OCI-LY1 (cell line): ENCODE measurements around the gene NFIB.

Source experiments
- H2AFZ ChIP-seq: fragments of 200-600 bp; sonication (generic), shearing (Covaris generic); 2 replicates; pipeline ENCODE4 v1.6.0; 2014; ENCODE audit warnings: antibody characterized with exemption, mild to moderate bottlenecking, low read length
- H3F3A ChIP-seq: fragments of 200-600 bp; sonication (generic), shearing (Covaris generic); 2 replicates; pipeline ENCODE4 v1.6.0; 2014; ENCODE audit warnings: mild to moderate bottlenecking, antibody characterized with exemption, low read length, moderate library complexity; ENCODE audit not compliant: insufficient read depth
- H3K27ac ChIP-seq: fragments of 200-600 bp; sonication (generic); 2 replicates; pipeline ENCODE4 v1.5.1; 2014; ENCODE audit warnings: low read length, mixed run types, mild to moderate bottlenecking, low read depth; ENCODE audit not compliant: poor library complexity, severe bottlenecking
- H3K27me3 ChIP-seq: fragments of 200-600 bp; sonication (generic); 2 replicates; pipeline ENCODE4 v1.6.0; 2014; ENCODE audit warnings: antibody characterized with exemption, mild to moderate bottlenecking, low read length, moderate library complexity; ENCODE audit not compliant: insufficient read depth
- H3K36me3 ChIP-seq: fragments of 200-600 bp; sonication (generic); 2 replicates; pipeline ENCODE4 v1.6.1; 2014; ENCODE audit warnings: mild to moderate bottlenecking, antibody characterized with exemption, low read length, moderate library complexity, mixed read lengths; ENCODE audit not compliant: insufficient read depth
- H3K4me1 ChIP-seq: fragments of 200-600 bp; sonication (generic); 2 replicates; pipeline ENCODE4 v1.5.1; 2014; ENCODE audit warnings: mild to moderate bottlenecking, low read length, moderate library complexity; ENCODE audit not compliant: insufficient read depth, severe bottlenecking
- H3K4me2 ChIP-seq: fragments of 200-600 bp; sonication (generic), shearing (Covaris generic); 2 replicates; pipeline ENCODE4 v1.6.1; 2014; ENCODE audit warnings: low read length
- H3K4me3 ChIP-seq: fragments of 200-600 bp; sonication (generic); 2 replicates; pipeline ENCODE4 v1.5.1; 2014; ENCODE audit warnings: low read length, low read depth, mild to moderate bottlenecking, mixed read lengths; ENCODE audit not compliant: poor library complexity, severe bottlenecking
- H3K79me2 ChIP-seq: fragments of 200-600 bp; shearing (Covaris generic); 2 replicates; pipeline ENCODE4 v1.6.1; 2016; ENCODE audit warnings: mixed run types, low read length, mixed read lengths; ENCODE audit not compliant: insufficient read depth
- H3K9ac ChIP-seq: fragments of 200-600 bp; sonication (generic), shearing (Covaris generic); 2 replicates; pipeline ENCODE4 v1.6.1; 2014; ENCODE audit warnings: mild to moderate bottlenecking, low read length, mixed read lengths
- H3K9me2 ChIP-seq: fragments of 200-600 bp; sonication (generic), shearing (Covaris generic); 2 replicates; pipeline ENCODE4 v1.6.1; 2014; ENCODE audit warnings: low read depth, mild to moderate bottlenecking, low read length, mixed read lengths
- H3K9me3 ChIP-seq: fragments of 200-600 bp; shearing (Covaris generic); 2 replicates; pipeline ENCODE4 v1.6.1; 2014; ENCODE audit warnings: low read length, mixed read lengths
- H4K20me1 ChIP-seq: fragments of 200-600 bp; sonication (generic), shearing (Covaris generic); 2 replicates; pipeline ENCODE4 v1.6.0; 2016; ENCODE audit warnings: mild to moderate bottlenecking, low read length; ENCODE audit not compliant: insufficient read depth
- CTCF ChIP-seq: fragments of 200-600 bp; sonication (generic), shearing (Covaris generic); IDR thresholded peaks from 2 replicates; pipeline ENCODE4 v1.5.1; 2017; ENCODE audit warnings: mild to moderate bottlenecking, antibody characterized with exemption, low read length, moderate library complexity, mixed read lengths
- EZH2 ChIP-seq: fragments of 200-600 bp; sonication (generic), shearing (Covaris generic); IDR thresholded peaks from 2 replicates; pipeline ENCODE4 v1.8.0; 2017; ENCODE audit warnings: borderline replicate concordance, mixed run types, mild to moderate bottlenecking, antibody characterized with exemption, low read length, moderate library complexity, mixed read lengths

Gene NFIB

GRCh38 chr9:14311171-14311949 lies 2.6 kb downstream of the NFIB start:
- H2AFZ ChIP-seq = no peak overlapping the region
- H3F3A ChIP-seq = no peaks in the 10 kb centered on the region
- H3K9ac ChIP-seq = no peak overlapping the region
- H3K4me1 ChIP-seq = peaks cover 21% of the 10 kb centered on the region
- H3K4me2 ChIP-seq = no peak overlapping the region
- no peaks in the 10 kb centered on the region for H4K20me1 ChIP-seq
- no peaks in the 10 kb centered on the region for H3K27me3 ChIP-seq
- H3K27ac ChIP-seq = no peak overlapping the region
- no peak overlapping the region for H3K4me3 ChIP-seq
- H3K79me2 ChIP-seq = no peaks in the 10 kb centered on the region
- TF ChIP-seq CTCF = no peak
- TF ChIP-seq EZH2 = no peak
- no peaks in the 10 kb centered on the region; the same call in 1 of the 2 replicates for H3K36me3 ChIP-seq
- H3K9me2 ChIP-seq = no peaks in the 10 kb centered on the region
- H3K9me3 ChIP-seq = no peaks in the 10 kb centered on the region

- H3K36me3 ChIP-seq = no peaks in the 10 kb centered on the region; the same call in 1 of the 2 replicates
- no peak overlapping the region for H2AFZ ChIP-seq
- H3F3A ChIP-seq = no peaks in the 10 kb centered on the region
- H3K79me2 ChIP-seq = no peaks in the 10 kb centered on the region
- no peaks in the 10 kb centered on the region for H4K20me1 ChIP-seq
- H3K4me2 ChIP-seq = no peak overlapping the region
- TF ChIP-seq EZH2 = no peak
- TF ChIP-seq CTCF = no peak
- H3K9me3 ChIP-seq = no peaks in the 10 kb centered on the region
- H3K27ac ChIP-seq = no peak overlapping the region
- H3K27me3 ChIP-seq = no peaks in the 10 kb centered on the region
- H3K9ac ChIP-seq = no peak overlapping the region
- H3K4me3 ChIP-seq = no peak overlapping the region
- peaks cover 13% of the 10 kb centered on the region for H3K4me1 ChIP-seq
- H3K9me2 ChIP-seq = no peaks in the 10 kb centered on the region
Measured at GRCh38 chr9:14310311-14310710, 3.6 kb downstream of the NFIB start.

- no peaks in the 10 kb centered on the region; the same call in 1 of the 2 replicates for H3K36me3 ChIP-seq
- H3F3A ChIP-seq = no peaks in the 10 kb centered on the region
- H2AFZ ChIP-seq = no peak overlapping the region
- no peaks in the 10 kb centered on the region for H3K27me3 ChIP-seq
- H3K4me1 ChIP-seq = peaks cover 13% of the 10 kb centered on the region
- H3K27ac ChIP-seq = no peak overlapping the region
- H3K4me2 ChIP-seq = no peak overlapping the region
- H3K79me2 ChIP-seq = no peaks in the 10 kb centered on the region
- no peaks in the 10 kb centered on the region for H4K20me1 ChIP-seq
- H3K4me3 ChIP-seq = no peak overlapping the region
- H3K9ac ChIP-seq = no peak overlapping the region
- H3K9me3 ChIP-seq = no peaks in the 10 kb centered on the region
- no peak for TF ChIP-seq CTCF
- no peak for TF ChIP-seq EZH2
- no peaks in the 10 kb centered on the region for H3K9me2 ChIP-seq
Measured at GRCh38 chr9:14309403-14309802, 4.5 kb downstream of the NFIB start.
